WTC11 (cell line): ENCODE measurements around the gene TIE1. TPM values are rescaled to one million over a fixed set of nuclear protein-coding genes. Genes with fewer than 3 reads are reported as not detected.

Experiments used
- ATAC-seq: fragments of 200-7000 bp; cut with Tn5 transposase; 2 replicates; pipeline ENCODE4 v1.10.0; 2021; ENCODE audit warnings: mild to moderate bottlenecking, moderate library complexity
- CTCF ChIA-PET: fragments of 300-600 bp; sonication (Branson Sonifier 250); formaldehyde crosslinking; loops from one replicate; lab custom pipeline; 2021; ENCODE audit warnings: antibody characterized with exemption; lab: Charles Lee
- POLR2A ChIA-PET: fragments of 350-600 bp; sonication (Branson Sonifier 250); formaldehyde crosslinking; loops from one replicate; lab custom pipeline; 2021; ENCODE audit warnings: antibody characterized with exemption; lab: Charles Lee
- DNase-seq: peaks from one replicate; pipeline ENCODE4 v3.0.0; 2021; ENCODE audit warnings: low spot score
- H3K27ac Mint-ChIP-seq: 2 replicates; pipeline ENCODE4 v1.8.0; 2021; ENCODE audit warnings: mixed read lengths
- H3K27me3 Mint-ChIP-seq: 2 replicates; pipeline ENCODE4 v1.8.0; 2021; ENCODE audit warnings: low read depth, mild to moderate bottlenecking, moderate library complexity, mixed read lengths
- H3K36me3 Mint-ChIP-seq: 2 replicates; pipeline ENCODE4 v1.8.0; 2021; ENCODE audit warnings: mixed read lengths
- H3K4me1 Mint-ChIP-seq: 2 replicates; pipeline ENCODE4 v1.8.0; 2022; ENCODE audit warnings: mixed read lengths
- H3K4me3 Mint-ChIP-seq: 2 replicates; pipeline ENCODE4 v1.8.0; 2021; ENCODE audit warnings: mild to moderate bottlenecking, moderate library complexity, mixed read lengths
- H3K9me3 Mint-ChIP-seq: 2 replicates; pipeline ENCODE4 v1.8.0; 2021; ENCODE audit warnings: mixed read lengths
- ARID4B ChIP-seq: sonication (generic); formaldehyde crosslinking; IDR thresholded peaks from 2 replicates; pipeline ENCODE4 v1.8.0; 2023; ENCODE audit warnings: missing genetic modification reagents, mild to moderate bottlenecking, borderline replicate concordance
- ETV6 ChIP-seq: sonication (generic); formaldehyde crosslinking; IDR thresholded peaks from 2 replicates; pipeline ENCODE4 v1.8.1; 2022; ENCODE audit warnings: mild to moderate bottlenecking, missing genetic modification reagents
- GTF2I ChIP-seq: fragments of 250-450 bp; sonication (Bioruptor Pico); conservative IDR thresholded peaks from 2 replicates; pipeline ENCODE4 v1.4.0; 2021; ENCODE audit warnings: mild to moderate bottlenecking
- NR1H2 ChIP-seq: sonication (generic); formaldehyde crosslinking; IDR thresholded peaks from 2 replicates; pipeline ENCODE4 v1.9.0; 2021; ENCODE audit warnings: mild to moderate bottlenecking, moderate library complexity, missing genetic modification reagents
- NR2C2 ChIP-seq: sonication (generic); formaldehyde crosslinking; IDR thresholded peaks from 2 replicates; pipeline ENCODE4 v1.8.0; 2022; ENCODE audit warnings: mild to moderate bottlenecking, missing genetic modification reagents
- RORB ChIP-seq: fragments of 250-450 bp; sonication (Bioruptor Pico); IDR thresholded peaks from 2 replicates; pipeline ENCODE4 v1.9.0; 2021; ENCODE audit warnings: mild to moderate bottlenecking
- TEAD4 ChIP-seq: sonication (generic); formaldehyde crosslinking; IDR thresholded peaks from 2 replicates; pipeline ENCODE4 v1.8.0; 2022; ENCODE audit warnings: mild to moderate bottlenecking, missing genetic modification reagents
- ZMAT4 ChIP-seq: fragments of 250-450 bp; sonication (Bioruptor Pico); IDR thresholded peaks from 2 replicates; pipeline ENCODE4 v1.9.0; 2021; ENCODE audit warnings: mild to moderate bottlenecking
- total RNA-seq: library from RNA; stranded (reverse); gene quantifications from 3 replicates; pipeline ENCODE4 v1.2.3, GENCODE V29; 2021
- TF ChIP-seq, protein P1 (sequence below): sonication (generic); formaldehyde crosslinking; IDR thresholded peaks from 2 replicates; pipeline ENCODE4 v1.8.0; 2023; ENCODE audit warnings: missing genetic modification reagents
- TF ChIP-seq, protein P2 (sequence below): sonication (generic); formaldehyde crosslinking; IDR thresholded peaks from 2 replicates; pipeline ENCODE4 v1.8.1; 2023; ENCODE audit warnings: mild to moderate bottlenecking, missing genetic modification reagents
- TF ChIP-seq, protein P3 (sequence below): fragments of 200-600 bp; IDR thresholded peaks from 2 replicates; pipeline ENCODE4 v1.8.0; 2022; ENCODE audit warnings: antibody characterized with exemption
- TF ChIP-seq, protein P4 (sequence below): sonication (generic); formaldehyde crosslinking; IDR thresholded peaks from 2 replicates; pipeline ENCODE4 v1.8.1; 2023; ENCODE audit warnings: mild to moderate bottlenecking, missing genetic modification reagents, moderate library complexity

TIE1 gene
- total RNA-seq, 1 experiment from 2014 or later = 2.5 TPM

GRCh38 chr1:43351421-43352350 lies 50.9 kb downstream of the TIE1 start (continued):
- TF ChIP-seq, protein P1, sequence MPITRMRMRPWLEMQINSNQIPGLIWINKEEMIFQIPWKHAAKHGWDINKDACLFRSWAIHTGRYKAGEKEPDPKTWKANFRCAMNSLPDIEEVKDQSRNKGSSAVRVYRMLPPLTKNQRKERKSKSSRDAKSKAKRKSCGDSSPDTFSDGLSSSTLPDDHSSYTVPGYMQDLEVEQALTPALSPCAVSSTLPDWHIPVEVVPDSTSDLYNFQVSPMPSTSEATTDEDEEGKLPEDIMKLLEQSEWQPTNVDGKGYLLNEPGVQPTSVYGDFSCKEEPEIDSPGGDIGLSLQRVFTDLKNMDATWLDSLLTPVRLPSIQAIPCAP (CRISPR knock-in tag) = no peak
- no peak for TF ChIP-seq RORB (CRISPR knock-in tag)
- TF ChIP-seq, protein P2, sequence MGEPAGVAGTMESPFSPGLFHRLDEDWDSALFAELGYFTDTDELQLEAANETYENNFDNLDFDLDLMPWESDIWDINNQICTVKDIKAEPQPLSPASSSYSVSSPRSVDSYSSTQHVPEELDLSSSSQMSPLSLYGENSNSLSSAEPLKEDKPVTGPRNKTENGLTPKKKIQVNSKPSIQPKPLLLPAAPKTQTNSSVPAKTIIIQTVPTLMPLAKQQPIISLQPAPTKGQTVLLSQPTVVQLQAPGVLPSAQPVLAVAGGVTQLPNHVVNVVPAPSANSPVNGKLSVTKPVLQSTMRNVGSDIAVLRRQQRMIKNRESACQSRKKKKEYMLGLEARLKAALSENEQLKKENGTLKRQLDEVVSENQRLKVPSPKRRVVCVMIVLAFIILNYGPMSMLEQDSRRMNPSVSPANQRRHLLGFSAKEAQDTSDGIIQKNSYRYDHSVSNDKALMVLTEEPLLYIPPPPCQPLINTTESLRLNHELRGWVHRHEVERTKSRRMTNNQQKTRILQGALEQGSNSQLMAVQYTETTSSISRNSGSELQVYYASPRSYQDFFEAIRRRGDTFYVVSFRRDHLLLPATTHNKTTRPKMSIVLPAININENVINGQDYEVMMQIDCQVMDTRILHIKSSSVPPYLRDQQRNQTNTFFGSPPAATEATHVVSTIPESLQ (CRISPR knock-in tag) = no peak
- TF ChIP-seq, protein P3, sequence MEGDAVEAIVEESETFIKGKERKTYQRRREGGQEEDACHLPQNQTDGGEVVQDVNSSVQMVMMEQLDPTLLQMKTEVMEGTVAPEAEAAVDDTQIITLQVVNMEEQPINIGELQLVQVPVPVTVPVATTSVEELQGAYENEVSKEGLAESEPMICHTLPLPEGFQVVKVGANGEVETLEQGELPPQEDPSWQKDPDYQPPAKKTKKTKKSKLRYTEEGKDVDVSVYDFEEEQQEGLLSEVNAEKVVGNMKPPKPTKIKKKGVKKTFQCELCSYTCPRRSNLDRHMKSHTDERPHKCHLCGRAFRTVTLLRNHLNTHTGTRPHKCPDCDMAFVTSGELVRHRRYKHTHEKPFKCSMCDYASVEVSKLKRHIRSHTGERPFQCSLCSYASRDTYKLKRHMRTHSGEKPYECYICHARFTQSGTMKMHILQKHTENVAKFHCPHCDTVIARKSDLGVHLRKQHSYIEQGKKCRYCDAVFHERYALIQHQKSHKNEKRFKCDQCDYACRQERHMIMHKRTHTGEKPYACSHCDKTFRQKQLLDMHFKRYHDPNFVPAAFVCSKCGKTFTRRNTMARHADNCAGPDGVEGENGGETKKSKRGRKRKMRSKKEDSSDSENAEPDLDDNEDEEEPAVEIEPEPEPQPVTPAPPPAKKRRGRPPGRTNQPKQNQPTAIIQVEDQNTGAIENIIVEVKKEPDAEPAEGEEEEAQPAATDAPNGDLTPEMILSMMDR = no peak
- TF ChIP-seq GTF2I (CRISPR knock-in tag) = no peak
- no peak for TF ChIP-seq NR1H2
- no peak for TF ChIP-seq ETV6 (CRISPR knock-in tag)
- TF ChIP-seq, protein P4, sequence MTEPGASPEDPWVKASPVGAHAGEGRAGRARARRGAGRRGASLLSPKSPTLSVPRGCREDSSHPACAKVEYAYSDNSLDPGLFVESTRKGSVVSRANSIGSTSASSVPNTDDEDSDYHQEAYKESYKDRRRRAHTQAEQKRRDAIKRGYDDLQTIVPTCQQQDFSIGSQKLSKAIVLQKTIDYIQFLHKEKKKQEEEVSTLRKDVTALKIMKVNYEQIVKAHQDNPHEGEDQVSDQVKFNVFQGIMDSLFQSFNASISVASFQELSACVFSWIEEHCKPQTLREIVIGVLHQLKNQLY (CRISPR knock-in tag) = no peak
- TF ChIP-seq ARID4B = no peak
- TF ChIP-seq, all 79 proteins: peak for 0

GRCh38 chr1:43352351-43352705 lies 51.5 kb downstream of the TIE1 start:
- H3K4me3 Mint-ChIP-seq = no peak overlapping the region
- DNase-seq = no peak
- POLR2A ChIA-PET = interaction anchor here (0.6 kb wide), 1 partner anchor 82 kb away, joined by 4 read pairs; no protein-coding TSS in a partner anchor
- TF ChIP-seq TEAD4 = no peak
- no peak for TF ChIP-seq RORB (CRISPR knock-in tag)
- TF ChIP-seq ZMAT4 (CRISPR knock-in tag) = no peak
- no peak for TF ChIP-seq ETV6 (CRISPR knock-in tag)
- no peak for TF ChIP-seq NR2C2 (CRISPR knock-in tag)
- TF ChIP-seq, all 79 proteins: peak for 0
- Mint-ChIP-seq H3K27me3 (peaks cover 11% of the 10 kb centered on the region), H3K36me3 (peaks cover 9% of the 10 kb centered on the region), H3K4me1 (peaks cover 25% of the 10 kb centered on the region), H3K27ac (no peak overlapping the region), H3K9me3 (no peaks in the 10 kb centered on the region)
- CTCF ChIA-PET = interaction anchor here (1.5 kb wide), 1 partner anchor 62 kb away, joined by 4 read pairs; no protein-coding TSS in a partner anchor
- no peak for ATAC-seq
